Common myeloid progenitor, CD34-positive (primary cell): ENCODE results near the gene RTRAF.
A peak's percentile ranks its signal among the peaks of the same experiment; 100 is the strongest.

ENCODE experiments used
- CTCF ChIA-PET: fragments of 350-600 bp; sonication (Branson Sonifier 250); formaldehyde crosslinking; loops from one replicate; lab custom pipeline; 2021; ENCODE audit warnings: antibody characterized with exemption; lab: Charles Lee
- POLR2A ChIA-PET: fragments of 350-600 bp; sonication (Branson Sonifier 250); formaldehyde crosslinking; loops from one replicate; lab custom pipeline; 2021; ENCODE audit warnings: antibody characterized with exemption; lab: Charles Lee
- DNase-seq, 3 donors: peaks; one replicate each; pipeline versions ENCODE4 v3.0.0 to v3.0.0-alpha.2; 2013
- H3K27ac ChIP-seq, 2 experiments: 1 replicate in 1 of 2; 2 replicates in 1 of 2; pipeline ENCODE4 v1.7.0; 2013; ENCODE audit warnings: inconsistent platforms in 2 of 2, low read length in 2 of 2, mild to moderate bottlenecking in 2 of 2, low read depth in 1 of 2, moderate library complexity in 1 of 2; ENCODE audit not compliant: severe bottlenecking in 2 of 2, insufficient read depth in 1 of 2, poor library complexity in 1 of 2
- H3K27me3 ChIP-seq, 5 experiments: replicated peaks in 2 of 5; 1 replicate in 3 of 5; 2 replicates in 2 of 5; pipeline versions ENCODE4 v1.6.1 to v1.7.0; 2013; ENCODE audit warnings: low read length in 4 of 5, mild to moderate bottlenecking in 2 of 5, moderate library complexity in 2 of 5, inconsistent platforms in 1 of 5; ENCODE audit not compliant: insufficient read depth in 5 of 5, control insufficient read depth in 4 of 5
- H3K36me3 ChIP-seq, 4 experiments: 1 replicate in 2 of 4; 2 replicates in 2 of 4; pipeline versions ENCODE4 v1.6.1 to v1.7.0; 2013; ENCODE audit warnings: low read length in 3 of 4, control low read depth in 1 of 4, mild to moderate bottlenecking in 1 of 4; ENCODE audit not compliant: control insufficient read depth in 4 of 4, insufficient read depth in 4 of 4
- H3K4me1 ChIP-seq, 4 experiments: 1 replicate in 3 of 4; 2 replicates in 1 of 4; pipeline versions ENCODE4 v1.6.1 to v1.7.1; 2013; ENCODE audit warnings: low read length in 3 of 4, mild to moderate bottlenecking in 3 of 4, control low read depth in 1 of 4, inconsistent platforms in 1 of 4, moderate library complexity in 1 of 4; ENCODE audit not compliant: control insufficient read depth in 4 of 4, insufficient read depth in 4 of 4; ENCODE audit errors: control extremely low read depth in 1 of 4
- H3K4me3 ChIP-seq, 7 experiments: 1 replicate in 4 of 7; 2 replicates in 3 of 7; pipeline versions ENCODE4 v1.5.1 to v1.7.0; 2013; ENCODE audit warnings: mild to moderate bottlenecking in 7 of 7, low read length in 6 of 7, moderate library complexity in 6 of 7, inconsistent platforms in 2 of 7, low read depth in 2 of 7, control low read depth in 1 of 7; ENCODE audit not compliant: insufficient read depth in 4 of 7, control insufficient read depth in 1 of 7; ENCODE audit errors: extremely low read depth in 1 of 7
- H3K9me3 ChIP-seq, 5 experiments: 1 replicate in 4 of 5; 2 replicates in 1 of 5; pipeline versions ENCODE4 v1.6.1 to v1.7.1; 2013; ENCODE audit warnings: low read length in 4 of 5, mild to moderate bottlenecking in 2 of 5, inconsistent platforms in 1 of 5, low read depth in 1 of 5, moderate library complexity in 1 of 5; ENCODE audit not compliant: control insufficient read depth in 4 of 5, insufficient read depth in 2 of 5; ENCODE audit errors: control extremely low read depth in 1 of 5
- WGBS: methylation state at CpG from one replicate; pipeline ENCODE4 v1.1.5; 2013; ENCODE audit not compliant: insufficient coverage; 5-methylcytosine and 5-hydroxymethylcytosine counted together

Gene RTRAF

DNA sequence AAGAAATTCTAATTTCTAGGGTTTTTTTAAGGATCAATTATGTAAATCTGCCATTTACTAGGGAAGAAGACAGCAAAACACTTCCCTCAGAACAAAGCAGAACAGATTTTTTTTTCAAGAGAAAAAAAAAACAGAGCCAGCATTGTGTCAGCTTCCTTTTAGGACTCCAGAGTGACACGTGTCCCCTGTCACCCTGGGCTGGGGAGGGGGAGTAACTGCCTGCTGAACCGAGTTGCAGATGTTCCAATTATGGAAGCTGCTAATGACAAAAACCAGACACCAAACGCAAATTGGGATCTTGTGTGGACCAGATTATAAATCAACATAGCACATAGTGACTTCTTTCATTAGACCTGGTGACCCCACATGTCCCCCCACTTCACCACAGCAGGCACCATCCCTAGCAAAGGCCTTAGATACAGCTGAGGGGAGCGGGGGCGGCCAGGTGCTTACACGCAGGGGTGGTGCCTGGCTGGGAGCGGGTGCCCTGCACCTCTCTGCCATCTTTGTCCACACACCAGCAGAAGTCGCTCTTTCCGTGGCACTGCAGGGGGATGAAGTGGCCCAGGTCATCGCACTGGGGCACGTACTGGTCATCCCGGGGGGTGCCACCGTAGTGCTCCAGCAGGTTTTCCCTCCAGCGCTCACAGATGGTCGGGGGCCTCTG is 25.4 kb downstream of the RTRAF start:
- CTCF ChIA-PET: interaction anchor here (0.6 to 1.8 kb wide), 6 partner anchors 8 to 530 kb away, joined by 3 to 6 read pairs (median 4); no protein-coding TSS in a partner anchor
- no peak overlapping the region for H3K27ac ChIP-seq
- peak; percentile 22 to 58 (median 52) for DNase-seq

DNA sequence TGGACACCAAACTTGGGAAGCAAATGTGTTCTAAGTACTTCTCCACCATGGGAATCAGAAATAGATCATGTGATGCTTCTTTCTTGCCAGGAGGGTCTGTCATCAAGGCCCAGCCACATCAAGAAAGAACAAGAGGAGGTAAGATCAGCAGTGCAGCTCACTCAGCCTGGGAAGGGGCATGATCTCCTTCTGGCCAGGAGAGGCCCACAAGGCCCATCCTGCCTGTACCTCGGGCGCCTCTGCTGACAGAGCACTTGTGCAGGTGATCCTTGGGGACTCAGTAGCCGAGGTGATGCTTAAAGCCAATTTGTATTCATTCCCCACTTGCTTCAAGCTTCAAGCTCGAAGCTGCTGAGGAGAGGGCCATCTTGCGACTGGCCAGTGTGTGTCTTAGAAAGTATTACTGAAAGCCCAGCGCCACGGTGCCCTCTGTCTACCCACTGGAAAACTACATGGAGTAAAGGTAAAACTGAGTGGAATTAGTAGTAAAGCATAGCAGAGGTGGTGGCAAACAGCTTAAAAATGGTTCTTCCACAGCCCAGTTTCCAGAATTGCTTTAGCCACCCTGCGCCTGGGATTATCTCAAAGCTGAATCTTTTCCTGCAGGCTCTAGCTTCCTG is 26.2 kb downstream of the RTRAF start:
- Histone ChIP-seq H3K4me3 (no peak overlapping the region), H3K4me1 (peaks cover 0 to 10% (median 5%) of the 10 kb centered on the region in 4 experiments), H3K9me3 (no peaks in the 10 kb centered on the region), H3K36me3 (peaks cover 7 to 14% (median 10%) of the 10 kb centered on the region in 4 experiments), H3K27ac (no peak overlapping the region), H3K27me3 (no peaks in the 10 kb centered on the region)
- ChIA-PET POLR2A (no interaction called here), CTCF (interaction anchor here (0.6 to 1.8 kb wide), 7 partner anchors 9 to 38 kb away, joined by 3 to 4 read pairs (median 3); no protein-coding TSS in a partner anchor)
- 95% methylated on average over 4 of the region's 8 CpGs for WGBS
- peak in 2 of 3 donors; percentile 34 to 35 for DNase-seq

More for the DNA sequence above, 25.4 kb downstream of the RTRAF start:
- POLR2A ChIA-PET: no interaction called here
- Histone ChIP-seq H3K36me3 (peaks cover 7 to 22% (median 17%) of the 10 kb centered on the region in 4 experiments), H3K9me3 (no peaks in the 10 kb centered on the region), H3K4me1 (peaks cover 0 to 10% (median 5%) of the 10 kb centered on the region in 4 experiments), H3K27me3 (no peaks in the 10 kb centered on the region), H3K4me3 (no peak overlapping the region)
- 93% methylated on average over 12 of the region's 15 CpGs for WGBS

DNA sequence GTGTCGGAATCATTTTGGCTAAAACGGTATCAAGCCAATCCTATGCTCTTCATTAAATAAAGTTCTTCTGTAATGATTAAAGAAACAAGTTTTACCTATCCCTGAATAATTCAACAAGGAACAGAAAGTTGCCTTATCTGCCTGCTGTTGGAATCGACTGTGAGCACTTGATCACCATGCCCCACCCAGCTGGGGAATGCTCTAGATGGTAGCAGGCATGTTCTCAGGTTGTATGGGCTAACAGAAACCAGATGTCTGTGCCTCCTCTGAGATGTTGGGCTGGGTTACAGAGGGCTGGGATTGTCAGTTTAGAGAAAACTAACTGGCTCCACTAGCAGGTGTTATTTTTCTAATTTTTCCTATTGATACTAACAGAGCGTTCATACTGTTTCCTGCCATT is 28.9 kb downstream of the RTRAF start:
- H3K36me3 ChIP-seq: no peaks in the 10 kb centered on the region

DNA sequence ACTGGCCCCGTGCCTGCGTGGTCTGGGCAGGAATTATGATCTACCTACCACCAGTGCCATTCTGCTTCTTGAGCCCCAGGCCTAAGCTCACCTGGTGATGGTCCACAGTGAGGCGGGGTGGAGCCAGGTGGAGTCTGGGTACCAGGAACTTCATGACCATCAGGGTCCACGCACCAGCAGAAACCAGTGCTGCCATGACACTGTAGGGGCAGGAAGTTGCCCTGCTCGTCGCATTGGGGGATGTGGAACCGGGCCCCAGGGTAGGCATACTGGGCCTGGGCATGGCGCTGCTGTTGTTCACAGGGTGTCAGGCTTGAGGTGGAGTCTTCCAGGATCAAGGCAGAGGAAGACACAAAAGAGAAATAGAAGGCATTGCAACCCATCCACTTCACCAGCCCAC is 29.6 kb downstream of the RTRAF start:
- no peaks in the 10 kb centered on the region for H3K9me3 ChIP-seq
- H3K4me1 ChIP-seq: peaks cover 0 to 16% (median 5%) of the 10 kb centered on the region in 4 experiments
- H3K27ac ChIP-seq: no peak overlapping the region
- WGBS: 98% methylated on average over 7 of the region's 8 CpGs
- H3K27me3 ChIP-seq: no peaks in the 10 kb centered on the region
- ChIA-PET POLR2A (no interaction called here), CTCF (interaction anchor here (0.9 kb wide), 1 partner anchor 23 kb away, joined by 3 read pairs; no protein-coding TSS in a partner anchor)
- H3K36me3 ChIP-seq: no peaks in the 10 kb centered on the region
- no peak for DNase-seq
- no peak overlapping the region for H3K4me3 ChIP-seq

More for the DNA sequence above, 28.9 kb downstream of the RTRAF start:
- H3K27ac ChIP-seq: no peak overlapping the region
- H3K9me3 ChIP-seq: no peaks in the 10 kb centered on the region
- ChIA-PET POLR2A (no interaction called here), CTCF (no interaction called here)
- DNase-seq: no peak
- H3K4me3 ChIP-seq: no peak overlapping the region
- WGBS: 94% methylated on average over 3 of the region's 4 CpGs
- H3K27me3 ChIP-seq: no peaks in the 10 kb centered on the region
- peaks cover 0 to 16% (median 6%) of the 10 kb centered on the region in 4 experiments for H3K4me1 ChIP-seq

DNA sequence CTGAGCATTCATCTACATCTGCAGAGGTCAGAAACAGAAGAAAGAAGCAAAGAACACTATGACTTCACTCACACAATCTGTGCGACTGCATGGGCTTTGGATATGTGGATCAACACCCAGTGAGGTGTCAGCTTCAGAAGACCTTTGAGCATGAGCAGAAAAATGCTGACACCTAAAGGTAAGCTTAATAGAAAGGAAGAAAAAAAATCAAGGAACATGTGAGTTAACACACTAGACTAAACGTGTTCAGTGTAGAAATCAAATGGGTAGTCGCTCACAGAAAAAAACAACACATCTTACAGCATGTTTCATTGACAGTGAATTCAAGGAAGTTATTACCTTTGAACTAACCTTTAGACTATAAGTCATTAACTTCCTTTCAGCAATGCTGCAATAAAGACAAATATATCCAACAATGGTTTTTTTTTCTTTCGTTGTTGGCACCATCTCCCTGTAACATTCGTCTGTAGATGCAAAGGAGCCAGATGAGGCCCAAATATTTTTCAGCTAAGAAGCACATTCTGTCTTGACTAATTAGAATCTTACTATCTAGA is 30.9 kb downstream of the RTRAF start:
- peaks cover 0 to 5% (median 3%) of the 10 kb centered on the region in 5 experiments for H3K9me3 ChIP-seq
- no peak overlapping the region for H3K27ac ChIP-seq
- 80% methylated on average over 2 of the region's 5 CpGs for WGBS
- no peak overlapping the region for H3K4me3 ChIP-seq
- ChIA-PET CTCF (interaction anchor here (0.7 to 1.2 kb wide), 3 partner anchors 63 to 254 kb away, joined by 3 read pairs; no protein-coding TSS in a partner anchor), POLR2A (interaction anchor here (0.6 kb wide), 1 partner anchor 35 kb away, joined by 3 read pairs; no protein-coding TSS in a partner anchor)
- H3K4me1 ChIP-seq: peaks cover 0 to 9% (median 0%) of the 10 kb centered on the region in 4 experiments
- DNase-seq: no peak
- no peaks in the 10 kb centered on the region for H3K36me3 ChIP-seq
- H3K27me3 ChIP-seq: no peaks in the 10 kb centered on the region

DNA sequence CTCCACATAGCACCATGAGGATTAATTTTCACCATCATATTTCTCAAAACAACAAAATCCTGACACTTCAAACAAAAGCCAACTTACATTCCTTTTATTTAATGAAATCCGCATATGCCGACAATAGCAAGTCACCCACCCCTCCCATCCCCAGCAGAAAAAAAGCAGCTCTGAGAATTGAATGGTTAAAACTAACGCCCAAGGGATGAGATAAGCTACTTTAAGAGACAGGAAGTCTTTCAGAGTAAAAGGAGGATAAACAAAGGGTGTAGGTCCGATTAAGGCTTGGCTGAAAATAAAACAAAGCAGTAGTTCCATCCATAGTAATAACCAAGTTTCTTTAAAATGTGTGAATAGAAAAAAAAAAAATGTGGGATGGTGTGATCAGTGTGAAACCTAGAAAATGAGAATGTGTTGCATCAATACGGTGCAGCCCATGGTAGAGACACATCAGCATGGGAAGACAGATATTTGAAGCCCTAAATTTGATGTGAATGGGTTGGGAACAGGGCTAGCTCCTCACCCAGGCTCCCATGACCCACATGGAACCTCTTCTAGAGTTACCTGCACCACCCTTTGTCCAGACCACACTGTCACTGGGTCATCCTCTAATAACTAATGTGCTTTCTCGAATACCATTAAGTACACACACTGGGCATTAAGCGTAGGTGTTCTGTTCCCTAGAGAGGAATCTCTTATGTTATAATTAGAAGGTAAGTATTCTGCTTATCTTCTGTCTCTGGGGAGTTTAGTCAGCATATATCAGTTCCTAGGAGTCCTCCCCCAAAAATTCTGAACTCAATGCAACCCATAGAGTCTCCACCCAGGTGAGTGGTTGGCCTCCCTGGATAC is 31.7 kb downstream of the RTRAF start:
- Histone ChIP-seq H3K4me3 (no peak overlapping the region), H3K36me3 (no peaks in the 10 kb centered on the region), H3K27ac (no peak overlapping the region), H3K9me3 (peaks cover 0 to 5% (median 3%) of the 10 kb centered on the region in 5 experiments), H3K27me3 (no peaks in the 10 kb centered on the region), H3K4me1 (peaks cover 0 to 9% (median 0%) of the 10 kb centered on the region in 4 experiments)
- ChIA-PET POLR2A (no interaction called here), CTCF (interaction anchor here (0.5 to 1.2 kb wide), 4 partner anchors 11 to 680 kb away, joined by 3 read pairs; no protein-coding TSS in a partner anchor)
- peak; percentile 39 to 67 (median 66) for DNase-seq
- 20% methylated on average over 1 of the region's 7 CpGs for WGBS
